ENCODE measurements around the gene MSMB. TPM values are rescaled to one million over a fixed set of nuclear protein-coding genes. Genes with fewer than 3 reads are reported as not detected.

Gene MSMB
- total RNA-seq, 2 donors from 2014 or later = not detected

GRCh38 chr10:46080886-46081285 is 34.8 kb upstream of the MSMB start:
- ATAC-seq (ENCODE audit: insufficient number of reproducible peaks, low FRiP score, low read depth) = no peak
- no peak for DNase-seq (ENCODE audit: low spot score)
- no peak for TF ChIP-seq CTCF (IDR thresholded peaks at IDR 0.05)
- no peaks in the 10 kb centered on the region for H3K27me3 ChIP-seq (replicated peaks; ENCODE audit: insufficient read depth)
- no peaks in the 10 kb centered on the region for H3K9me3 ChIP-seq
- H3K27ac ChIP-seq = no peak overlapping the region
- H3K4me1 ChIP-seq (ENCODE audit: control insufficient read depth in 1 of 2, low read depth in 2 of 2) = no peaks in the 10 kb centered on the region
- no peak overlapping the region for H3K4me3 ChIP-seq
- H3K36me3 ChIP-seq = no peaks in the 10 kb centered on the region

- Histone ChIP-seq H3K27me3 (replicated peaks; ENCODE audit: insufficient read depth) (no peaks in the 10 kb centered on the region), H3K36me3 (no peaks in the 10 kb centered on the region), H3K9me3 (no peaks in the 10 kb centered on the region), H3K27ac (no peak overlapping the region), H3K4me1 (ENCODE audit: control insufficient read depth in 1 of 2, low read depth in 2 of 2) (no peaks in the 10 kb centered on the region), H3K4me3 (no peak overlapping the region)
- TF ChIP-seq CTCF (IDR thresholded peaks at IDR 0.05) = no peak
- ATAC-seq (ENCODE audit: insufficient number of reproducible peaks, low FRiP score, low read depth) = no peak
- DNase-seq (ENCODE audit: low spot score) = no peak
Observed at GRCh38 chr10:46079831-46080585, 33.9 kb upstream of the MSMB start.

GRCh38 chr10:46077731-46078413 is 31.8 kb upstream of the MSMB start:
- Histone ChIP-seq H3K27me3 (replicated peaks; ENCODE audit: insufficient read depth) (no peaks in the 10 kb centered on the region), H3K27ac (no peak overlapping the region), H3K9me3 (no peaks in the 10 kb centered on the region), H3K4me3 (no peak overlapping the region), H3K4me1 (ENCODE audit: control insufficient read depth in 1 of 2, low read depth in 2 of 2) (no peaks in the 10 kb centered on the region), H3K36me3 (no peaks in the 10 kb centered on the region)
- no peak for ATAC-seq (ENCODE audit: insufficient number of reproducible peaks, low FRiP score, low read depth)
- DNase-seq (ENCODE audit: low spot score) = no peak
- TF ChIP-seq CTCF (IDR thresholded peaks at IDR 0.05) = no peak

- no peak for ATAC-seq (ENCODE audit: insufficient number of reproducible peaks, low FRiP score, low read depth)
- no peak for TF ChIP-seq CTCF (IDR thresholded peaks at IDR 0.05)
- H3K27ac ChIP-seq = no peak overlapping the region
- no peaks in the 10 kb centered on the region for H3K9me3 ChIP-seq
- H3K4me1 ChIP-seq (ENCODE audit: control insufficient read depth in 1 of 2, low read depth in 2 of 2) = no peaks in the 10 kb centered on the region
- DNase-seq (ENCODE audit: low spot score) = no peak
- H3K36me3 ChIP-seq = no peaks in the 10 kb centered on the region
- no peak overlapping the region for H3K4me3 ChIP-seq
- no peaks in the 10 kb centered on the region for H3K27me3 ChIP-seq (replicated peaks; ENCODE audit: insufficient read depth)
Observed at GRCh38 chr10:46077141-46077554, 31.1 kb upstream of the MSMB start.

GRCh38 chr10:46075869-46076268 is 29.8 kb upstream of the MSMB start:
- H3K36me3 ChIP-seq = no peaks in the 10 kb centered on the region
- no peak overlapping the region for H3K27ac ChIP-seq
- H3K27me3 ChIP-seq (replicated peaks; ENCODE audit: insufficient read depth) = no peaks in the 10 kb centered on the region
- H3K4me1 ChIP-seq (ENCODE audit: control insufficient read depth in 1 of 2, low read depth in 2 of 2) = no peaks in the 10 kb centered on the region
- DNase-seq (ENCODE audit: low spot score) = no peak
- TF ChIP-seq CTCF (IDR thresholded peaks at IDR 0.05) = no peak
- no peaks in the 10 kb centered on the region for H3K9me3 ChIP-seq
- no peak for ATAC-seq (ENCODE audit: insufficient number of reproducible peaks, low FRiP score, low read depth)
- no peak overlapping the region for H3K4me3 ChIP-seq
